IMR-90 (cell line): ENCODE data around the gene RAB38. TPM values are rescaled to one million over a fixed set of nuclear protein-coding genes. Genes with fewer than 3 reads are reported as not detected.

ENCODE experiments used
- ATAC-seq: fragments of 200-7000 bp; cut with Tn5 transposase; 2 replicates; pipeline ENCODE4 v1.9.1; 2020; ENCODE audit warnings: low read depth, mild to moderate bottlenecking, moderate library complexity
- BruUV-seq: library from RNA; stranded (reverse); fragments of 400-500 nt; replicated peaks from 2 replicates; lab custom pipeline; 2021; lab: Mats Ljungman, UMichigan
- CTCF ChIA-PET: fragments of 300-600 bp; formaldehyde crosslinking; extraction: SDS; loops from one replicate; lab custom pipeline; 2021; ENCODE audit warnings: antibody characterized with exemption; lab: Yijun Ruan, JAX
- POLR2A ChIA-PET: fragments of 300-600 bp; sonication (Branson Sonifier 250); formaldehyde crosslinking; loops from one replicate; lab custom pipeline; 2022; ENCODE audit warnings: antibody characterized with exemption; ENCODE audit not compliant: unreplicated experiment; lab: Charles Lee
- DNase-seq: peaks from one replicate; pipeline ENCODE4 v3.0.0; 2013
- H2AFZ ChIP-seq: replicated peaks from 2 replicates; pipeline ENCODE3; 2013; ENCODE audit warnings: low read length, mild to moderate bottlenecking; ENCODE audit not compliant: poor library complexity
- H2AK5ac ChIP-seq: 2 replicates; pipeline ENCODE4 v1.6.1; 2013; ENCODE audit warnings: low read depth, low read length, inconsistent platforms
- H2AK9ac ChIP-seq: replicated peaks from 2 replicates; pipeline ENCODE3; 2013; ENCODE audit warnings: mild to moderate bottlenecking, low read depth, low read length, moderate library complexity; ENCODE audit not compliant: poor library complexity
- H2BK120ac ChIP-seq: 2 replicates; pipeline ENCODE4 v1.6.1; 2013; ENCODE audit warnings: low read depth, low read length, inconsistent platforms
- H2BK15ac ChIP-seq: 3 replicates; pipeline ENCODE4 v1.6.1; 2013; ENCODE audit warnings: low read depth, low read length, inconsistent platforms
- H2BK20ac ChIP-seq: 2 replicates; pipeline ENCODE4 v1.6.1; 2013; ENCODE audit warnings: low read depth, mild to moderate bottlenecking, inconsistent platforms, low read length, moderate library complexity
- H2BK5ac ChIP-seq: 2 replicates; pipeline ENCODE4 v1.6.1; 2013; ENCODE audit warnings: mild to moderate bottlenecking, low read depth, low read length, inconsistent platforms; ENCODE audit not compliant: poor library complexity, severe bottlenecking
- H3K14ac ChIP-seq: replicated peaks from 2 replicates; pipeline ENCODE4 v1.6.1; 2013; ENCODE audit warnings: low read depth, low read length, inconsistent platforms
- H3K18ac ChIP-seq: 2 replicates; pipeline ENCODE4 v1.6.1; 2013; ENCODE audit warnings: low read depth, low read length, control low read depth
- H3K23ac ChIP-seq: 2 replicates; pipeline ENCODE4 v1.6.1; 2013; ENCODE audit warnings: low read depth, low read length, inconsistent platforms
- H3K27ac ChIP-seq: 2 replicates; pipeline ENCODE4 v1.5.1; 2013; ENCODE audit warnings: mild to moderate bottlenecking, control low read depth, low read length; ENCODE audit not compliant: insufficient read depth
- H3K27me3 ChIP-seq: 2 replicates; pipeline ENCODE4 v1.6.1; 2013; ENCODE audit warnings: low read length; ENCODE audit not compliant: control insufficient read depth, insufficient read depth
- H3K36me3 ChIP-seq: 2 replicates; pipeline ENCODE4 v1.6.1; 2013; ENCODE audit warnings: low read length, mixed read lengths; ENCODE audit not compliant: control insufficient read depth, insufficient read depth
- H3K4ac ChIP-seq: 2 replicates; pipeline ENCODE4 v1.6.1; 2013; ENCODE audit warnings: low read depth, low read length, inconsistent platforms
- H3K4me1 ChIP-seq: 2 replicates; pipeline ENCODE4 v1.6.1; 2013; ENCODE audit warnings: low read length, mixed read lengths; ENCODE audit not compliant: control insufficient read depth, insufficient read depth
- H3K4me2 ChIP-seq: 2 replicates; pipeline ENCODE4 v1.6.1; 2013; ENCODE audit warnings: low read depth, mild to moderate bottlenecking, control low read depth, low read length, moderate library complexity
- H3K4me3 ChIP-seq: 2 replicates; pipeline ENCODE4 v1.5.1; 2013; ENCODE audit warnings: low read depth, mild to moderate bottlenecking, control low read depth, low read length, moderate library complexity; ENCODE audit not compliant: insufficient read depth
- H3K56ac ChIP-seq: 2 replicates; pipeline ENCODE4 v1.6.1; 2013; ENCODE audit warnings: low read length, inconsistent platforms; ENCODE audit not compliant: insufficient read depth; ENCODE audit errors: extremely low read depth
- H3K79me1 ChIP-seq, 2 experiments: 2 replicates each; pipeline ENCODE4 v1.6.1; 2013; ENCODE audit warnings: low read length in 2 of 2, inconsistent platforms in 1 of 2, low read depth in 1 of 2
- H3K9ac ChIP-seq: 2 replicates; pipeline ENCODE4 v1.6.1; 2013; ENCODE audit warnings: low read depth, low read length, control low read depth
- H3K9me1 ChIP-seq: 2 replicates; pipeline ENCODE4 v1.6.1; 2013; ENCODE audit warnings: low read length, inconsistent platforms; ENCODE audit not compliant: insufficient read depth
- H3K9me3 ChIP-seq: 2 replicates; pipeline ENCODE4 v1.6.1; 2013; ENCODE audit warnings: low read length; ENCODE audit not compliant: control insufficient read depth, insufficient read depth
- H4K20me1 ChIP-seq: 2 replicates; pipeline ENCODE4 v1.6.1; 2013; ENCODE audit warnings: low read length, inconsistent platforms; ENCODE audit not compliant: insufficient read depth
- H4K5ac ChIP-seq: 2 replicates; pipeline ENCODE4 v1.6.1; 2013; ENCODE audit warnings: mild to moderate bottlenecking, low read depth, low read length, control low read depth
- H4K8ac ChIP-seq, 2 experiments: 2 replicates each; pipeline ENCODE4 v1.6.1; 2013; ENCODE audit warnings: low read depth in 2 of 2, low read length in 2 of 2, control low read depth in 1 of 2, inconsistent platforms in 1 of 2
- H4K91ac ChIP-seq: 2 replicates; pipeline ENCODE4 v1.6.1; 2013; ENCODE audit warnings: low read depth, low read length, inconsistent platforms; ENCODE audit not compliant: insufficient read depth
- CHD1 ChIP-seq: IDR thresholded peaks from 2 replicates; pipeline ENCODE4 v1.6.1; 2012; ENCODE audit warnings: low read depth, low read length, improper control_type of control experiment
- POLR2A ChIP-seq: IDR thresholded peaks from 2 replicates; pipeline ENCODE4 v1.6.1; 2012; ENCODE audit warnings: mild to moderate bottlenecking, low read depth, low read length
- SMC3 ChIP-seq: fragments of 150-350 bp; IDR thresholded peaks from 2 replicates; pipeline ENCODE4 v1.6.1; 2016; ENCODE audit warnings: low read depth, mild to moderate bottlenecking, antibody characterized with exemption, low read length, moderate library complexity
- WGBS, 2 experiments: methylation state at CpG; one replicate each; pipeline versions ENCODE4 v1.1.5 to v1.1.7; 2013; ENCODE audit warnings: missing lambda C conversion rate in 2 of 2; ENCODE audit not compliant: insufficient read length in 1 of 2; ENCODE audit errors: extremely low coverage in 2 of 2; 5-methylcytosine and 5-hydroxymethylcytosine counted together
- dilution Hi-C: fragments of 300-500 bp; cut with HindIII; formaldehyde crosslinking; loops from one replicate; pipeline ENCODE4 v1.14.3; 2018; ENCODE audit warnings: low sequenced_read_pairs; ENCODE audit not compliant: unreplicated experiment
- in situ Hi-C: fragments of 300-500 bp; cut with MboI; formaldehyde crosslinking; loops from 3 replicates; pipeline ENCODE4 v1.14.3; 2019; ENCODE audit warnings: low sequenced_read_pairs, inconsistent platforms, mixed read lengths
- intact Hi-C: fragments of 100-400 bp; cut with micrococcal nuclease; formaldehyde crosslinking; loops from 2 replicates; pipeline ENCODE4 v1.10.0; 2022
- polyA plus RNA-seq, 3 experiments: library from polyadenylated mRNA; depleted of rRNA; stranded (reverse); fragments of >200 nt; gene quantifications; 2 replicates each; pipeline ENCODE4 v1.2.3, GENCODE V29; 2012; ENCODE audit warnings: low replicate concordance in 1 of 3
- total RNA-seq: library from RNA; depleted of rRNA; stranded (reverse); fragments of >200 nt; gene quantifications from 2 replicates; pipeline ENCODE4 v1.2.3, GENCODE V29; 2012

Gene RAB38
- total and polyA plus RNA-seq, 2 of the 4 experiments (the other 2 are of a cell fraction), result 5.0 to 6.5 TPM

DNA sequence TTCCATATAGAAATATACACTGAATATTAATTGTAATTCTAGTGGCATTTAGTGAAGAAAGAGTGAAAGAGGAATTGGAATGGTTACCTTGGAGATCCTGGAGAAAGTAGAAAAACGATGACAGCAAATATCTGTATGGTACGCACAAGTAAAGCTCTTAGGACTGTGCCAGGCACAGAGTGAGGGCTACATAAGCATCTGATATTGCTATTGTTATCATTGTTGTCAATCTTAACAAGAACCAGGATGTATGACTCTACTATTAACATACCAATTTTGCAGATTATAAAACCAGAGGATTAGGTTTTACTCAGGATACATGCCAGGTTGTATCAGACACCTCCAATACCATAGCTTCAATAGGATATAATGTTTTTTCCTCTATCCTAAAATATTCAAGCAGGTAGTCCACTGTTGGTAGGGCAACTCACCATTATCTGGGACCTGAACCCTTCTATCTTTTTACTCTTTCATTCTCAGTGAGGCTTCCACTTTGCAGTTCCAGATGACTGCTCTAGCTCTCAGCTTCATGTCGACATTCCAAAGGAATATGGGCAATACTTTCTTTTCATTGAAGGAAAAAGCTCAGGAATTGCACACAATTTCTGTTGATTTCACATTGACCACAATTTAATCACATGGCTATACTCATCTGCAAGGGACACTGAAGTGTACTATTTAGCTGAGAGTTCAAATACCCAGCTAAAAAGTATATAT, 73.2 kb downstream of the RAB38 start:
- Histone ChIP-seq H2AK9ac (no peak overlapping the region), H2BK15ac (no peak overlapping the region), H3K27me3 (no peaks in the 10 kb centered on the region), H3K9me1 (no peaks in the 10 kb centered on the region), H3K23ac (no peak overlapping the region), H3K56ac (no peak overlapping the region), H2AK5ac (no peak overlapping the region), H3K4me3 (no peak overlapping the region), H3K18ac (no peak overlapping the region), H4K5ac (no peak overlapping the region), H3K4me2 (no peak overlapping the region), H3K36me3 (no peaks in the 10 kb centered on the region), H4K20me1 (no peaks in the 10 kb centered on the region), H4K8ac (no peak overlapping the region), H3K9ac (no peak overlapping the region), H3K4me1 (no peaks in the 10 kb centered on the region), H2BK20ac (no peak overlapping the region), H3K27ac (no peak overlapping the region), H4K91ac (no peak overlapping the region), H2BK120ac (no peak overlapping the region), H3K14ac (no peak overlapping the region), H3K79me1 (no peaks in the 10 kb centered on the region), H3K4ac (no peak overlapping the region), H2BK5ac (no peak overlapping the region), H3K9me3 (no peaks in the 10 kb centered on the region), H2AFZ (no peak overlapping the region)
- WGBS, 2 experiments, result no CpG with 5 or more reads among the region's 3 CpGs
- DNase-seq (no peak), ATAC-seq (no peak)
- in situ Hi-C loops, result no loop called here
- no peak for TF ChIP-seq SMC3
- no peak for TF ChIP-seq POLR2A
- TF ChIP-seq CHD1, result no peak
- ChIA-PET CTCF (interaction anchor here (0.6 to 0.8 kb wide), 2 partner anchors 13 to 1034 kb away, joined by 3 read pairs; no protein-coding TSS in a partner anchor), POLR2A (no interaction called here)
- intact Hi-C loops, result loop anchor here (5.0 kb wide), 1 partner anchor 1390 kb away; the partner anchor contains the start of gene NOX4
- BruUV-seq, result no TSS peak
- dilution Hi-C loops, result no loop called here
